Omental fat pad (tissue), 4 donors: ENCODE results near the gene AUTS2. TPM values are rescaled to one million over a fixed set of nuclear protein-coding genes. Genes with fewer than 3 reads are reported as not detected.

Experiments used
- ATAC-seq: fragments of 150-250 bp; one replicate; pipeline ENCODE4 v1.9.1; 2016; ENCODE audit warnings: mild to moderate bottlenecking, moderate library complexity; ENCODE audit not compliant: low FRiP score
- DNase-seq: peaks from one replicate; pipeline ENCODE4 v3.0.0-alpha.2; 2019; ENCODE audit warnings: low spot score
- CTCF ChIP-seq, 3 donors: fragments of 450-650 bp; IDR thresholded peaks; one replicate each; pipeline ENCODE4 v1.5.1; 2016 to 2017; ENCODE audit warnings: antibody characterized with exemption in 3 of 3, mild to moderate bottlenecking in 3 of 3, moderate library complexity in 2 of 3
- total RNA-seq, 4 donors: library from RNA; depleted of rRNA; stranded (reverse); fragments of >200 nt; gene quantifications; one replicate each; pipeline ENCODE4 v1.1.0, GENCODE V29; 2016

AUTS2 gene
- total RNA-seq, 4 donors from 2014 or later, result 13.2 to 27.0 (median 21.2) TPM

DNA sequence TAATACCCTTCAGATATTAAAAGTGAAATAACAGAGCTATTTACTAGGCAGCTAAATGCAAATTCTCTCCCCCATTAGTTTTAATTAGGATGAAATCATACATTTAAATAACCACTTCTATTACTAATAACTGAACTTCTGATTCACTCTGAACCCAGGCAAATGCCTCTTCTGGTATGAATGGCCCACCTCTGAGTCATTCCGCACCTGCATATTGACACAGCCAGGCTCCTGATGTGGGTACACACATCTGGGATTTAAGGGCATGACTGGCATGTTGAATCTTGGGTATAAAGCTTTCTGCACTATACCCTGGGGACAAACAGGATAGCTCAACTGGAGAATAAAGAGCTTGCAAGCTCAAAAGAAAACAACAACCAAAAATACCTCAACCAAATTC lies 140.9 kb downstream of the AUTS2 start:
- TF ChIP-seq CTCF (IDR thresholded peaks at IDR 0.05), result no peak
- no peak for DNase-seq
- no peak for ATAC-seq

GRCh38 chr7:69739931-69740431 lies 141.7 kb downstream of the AUTS2 start:
- TF ChIP-seq CTCF (IDR thresholded peaks at IDR 0.05), result no peak
- ATAC-seq (no peak), DNase-seq (no peak)

DNA sequence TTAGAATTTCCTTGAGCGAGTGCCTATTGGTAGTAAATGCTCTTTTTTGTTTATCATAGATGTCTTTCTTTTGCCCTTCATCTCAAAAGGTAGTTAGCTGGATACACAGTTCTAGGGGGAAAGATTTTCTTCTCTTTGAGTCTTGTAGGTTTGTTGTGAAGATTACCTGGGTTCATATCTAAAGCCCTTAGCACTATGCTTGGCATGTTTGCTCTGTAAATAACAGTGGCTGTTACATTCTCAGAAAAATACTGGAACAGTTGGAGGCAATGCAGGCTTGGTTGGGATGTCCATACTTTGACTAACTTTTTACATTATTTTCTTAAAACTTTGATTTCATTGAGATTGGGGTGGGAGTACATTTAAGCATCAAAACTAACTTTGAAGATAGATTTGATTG lies 144.0 kb downstream of the AUTS2 start:
- ATAC-seq, result no peak
- no peak for DNase-seq
- TF ChIP-seq CTCF (IDR thresholded peaks at IDR 0.05), result no peak

DNA sequence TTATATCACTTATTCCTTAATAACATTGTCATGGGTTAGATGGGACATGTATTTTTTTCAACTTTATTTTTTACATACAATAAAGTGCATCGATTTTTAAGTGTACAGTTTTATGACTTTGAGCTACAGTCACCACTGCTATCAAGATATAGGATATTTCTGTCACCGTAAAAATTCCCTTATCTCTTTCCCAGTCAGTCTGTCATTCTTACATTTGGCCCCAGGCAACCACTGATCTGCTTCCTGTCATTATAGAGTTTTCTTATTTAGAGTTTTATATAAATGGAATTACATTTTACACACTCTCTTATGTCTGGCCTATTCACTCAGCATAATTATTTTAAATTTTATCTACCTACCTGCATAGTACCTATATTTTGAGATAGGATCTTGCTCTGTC lies 145.2 kb downstream of the AUTS2 start:
- no peak for TF ChIP-seq CTCF (IDR thresholded peaks at IDR 0.05)
- ATAC-seq, result no peak
- no peak for DNase-seq

- ATAC-seq (no peak), DNase-seq (no peak)
- no peak for TF ChIP-seq CTCF (IDR thresholded peaks at IDR 0.05)
Measured at GRCh38 chr7:69744026-69744425, 145.8 kb downstream of the AUTS2 start.

GRCh38 chr7:69746383-69746782 lies 148.1 kb downstream of the AUTS2 start:
- no peak for ATAC-seq
- DNase-seq, result no peak
- TF ChIP-seq CTCF (IDR thresholded peaks at IDR 0.05), result no peak

DNA sequence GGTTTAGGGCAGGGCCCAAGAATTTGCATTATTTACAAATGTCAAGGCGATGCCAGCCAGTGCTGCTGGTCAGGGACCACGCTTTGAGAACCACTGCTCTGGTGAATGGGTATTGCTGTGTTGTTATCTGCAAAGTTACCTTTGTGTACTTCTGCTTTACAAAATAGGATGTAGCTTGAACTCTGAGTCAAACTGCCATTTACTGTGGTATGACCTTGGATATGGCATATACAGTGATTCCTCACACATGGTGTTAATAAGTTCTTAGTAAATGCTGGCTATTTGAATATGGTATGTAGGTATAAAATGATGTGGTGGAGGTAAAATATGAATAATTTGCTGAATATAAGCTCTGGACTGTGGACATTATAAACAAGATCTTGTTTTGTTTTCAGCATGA lies 148.9 kb downstream of the AUTS2 start:
- TF ChIP-seq CTCF (IDR thresholded peaks at IDR 0.05), result no peak
- ATAC-seq (no peak), DNase-seq (no peak)
